WERI-Rb-1 (cell line): Measurements from ENCODE around the gene LRRC38.

Experiments
- DNase-seq: peaks from one replicate; pipeline ENCODE4 v3.0.0-alpha.2; 2020
- H3K27ac ChIP-seq: fragments of 250-450 bp; sonication (Bioruptor Pico); 2 replicates; pipeline ENCODE4 v1.5.1; 2020; ENCODE audit warnings: mild to moderate bottlenecking, moderate library complexity
- H3K27me3 ChIP-seq: fragments of 250-450 bp; sonication (Bioruptor Pico); 2 replicates; pipeline ENCODE4 v1.5.1; 2021; ENCODE audit warnings: mild to moderate bottlenecking, low read depth, moderate library complexity; ENCODE audit not compliant: insufficient read depth, severe bottlenecking
- H3K36me3 ChIP-seq: fragments of 250-450 bp; sonication (Bioruptor Pico); 2 replicates; pipeline ENCODE4 v1.5.1; 2020; ENCODE audit warnings: mild to moderate bottlenecking, moderate library complexity
- H3K4me3 ChIP-seq: 2 replicates; pipeline ENCODE4 v1.5.1; 2011; ENCODE audit warnings: low read depth, mild to moderate bottlenecking, control low read depth, low read length
- H3K9me3 ChIP-seq: fragments of 250-450 bp; sonication (Bioruptor Pico); 2 replicates; pipeline ENCODE4 v1.5.1; 2021; ENCODE audit warnings: mild to moderate bottlenecking, moderate library complexity; ENCODE audit not compliant: severe bottlenecking
- TF ChIP-seq, protein P1 (sequence below): IDR thresholded peaks from 2 replicates; pipeline ENCODE4 v1.5.1; 2011; ENCODE audit warnings: low read depth, mild to moderate bottlenecking, control low read depth, inconsistent platforms, low read length

The LRRC38 gene

DNA sequence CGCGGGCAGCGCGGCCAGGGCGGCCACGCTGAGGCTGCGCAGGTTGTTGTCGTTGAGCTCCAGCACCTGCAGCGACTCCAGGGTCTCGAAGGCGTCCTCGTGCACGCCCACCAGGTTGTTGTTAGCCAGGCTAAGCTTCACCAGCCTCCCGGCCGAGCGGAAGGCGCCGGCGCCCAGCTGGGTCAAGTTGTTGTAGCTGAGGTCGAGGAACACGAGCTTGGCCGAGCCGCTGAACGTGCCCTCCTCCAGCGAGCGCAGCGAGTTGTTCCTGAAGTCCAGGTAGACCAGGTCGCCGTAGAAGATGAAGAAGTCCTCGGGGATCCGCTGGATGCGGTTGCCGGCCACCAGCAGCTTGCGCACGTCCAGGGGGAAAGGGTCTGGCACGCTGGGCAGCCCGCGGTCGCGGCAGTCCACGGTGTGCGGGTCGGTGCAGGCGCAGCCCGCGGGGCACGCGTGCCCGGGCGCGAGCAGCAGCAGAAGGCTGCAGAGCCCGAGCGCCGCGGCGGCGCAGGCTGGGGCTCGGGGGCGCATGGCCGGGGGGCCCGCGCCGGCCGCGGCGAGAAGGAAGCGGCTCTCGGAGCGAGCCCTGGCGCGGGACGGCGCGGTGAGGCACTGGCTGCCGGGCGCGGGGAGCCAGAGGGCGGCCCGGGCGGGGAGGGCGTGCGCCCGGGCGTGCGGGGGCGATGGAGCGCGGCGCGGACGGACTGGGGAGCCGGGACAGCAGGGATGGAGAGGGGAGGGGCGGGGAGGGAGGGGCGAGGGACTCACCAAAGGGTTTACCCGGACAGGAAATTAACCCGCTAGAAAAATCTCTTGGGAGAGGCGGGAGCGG, 524 bp downstream of the LRRC38 start:
- H3K27ac ChIP-seq = peak overlapping the region; percentile 24; the same call in 1 of the 2 replicates
- H3K27me3 ChIP-seq = peaks cover 9% of the 10 kb centered on the region
- H3K36me3 ChIP-seq = no peaks in the 10 kb centered on the region
- peak overlapping the region; percentile 52 for H3K4me3 ChIP-seq
- peak; percentile 34 for DNase-seq
- TF ChIP-seq, protein P1, sequence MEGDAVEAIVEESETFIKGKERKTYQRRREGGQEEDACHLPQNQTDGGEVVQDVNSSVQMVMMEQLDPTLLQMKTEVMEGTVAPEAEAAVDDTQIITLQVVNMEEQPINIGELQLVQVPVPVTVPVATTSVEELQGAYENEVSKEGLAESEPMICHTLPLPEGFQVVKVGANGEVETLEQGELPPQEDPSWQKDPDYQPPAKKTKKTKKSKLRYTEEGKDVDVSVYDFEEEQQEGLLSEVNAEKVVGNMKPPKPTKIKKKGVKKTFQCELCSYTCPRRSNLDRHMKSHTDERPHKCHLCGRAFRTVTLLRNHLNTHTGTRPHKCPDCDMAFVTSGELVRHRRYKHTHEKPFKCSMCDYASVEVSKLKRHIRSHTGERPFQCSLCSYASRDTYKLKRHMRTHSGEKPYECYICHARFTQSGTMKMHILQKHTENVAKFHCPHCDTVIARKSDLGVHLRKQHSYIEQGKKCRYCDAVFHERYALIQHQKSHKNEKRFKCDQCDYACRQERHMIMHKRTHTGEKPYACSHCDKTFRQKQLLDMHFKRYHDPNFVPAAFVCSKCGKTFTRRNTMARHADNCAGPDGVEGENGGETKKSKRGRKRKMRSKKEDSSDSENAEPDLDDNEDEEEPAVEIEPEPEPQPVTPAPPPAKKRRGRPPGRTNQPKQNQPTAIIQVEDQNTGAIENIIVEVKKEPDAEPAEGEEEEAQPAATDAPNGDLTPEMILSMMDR = no peak
- no peaks in the 10 kb centered on the region for H3K9me3 ChIP-seq

- H3K36me3 ChIP-seq = no peaks in the 10 kb centered on the region
- no peak for DNase-seq
- TF ChIP-seq, protein P1 = no peak
- H3K4me3 ChIP-seq = peak overlapping the region; percentile 52
- H3K27ac ChIP-seq = no peak overlapping the region
- peaks cover 9% of the 10 kb centered on the region for H3K27me3 ChIP-seq
- no peaks in the 10 kb centered on the region for H3K9me3 ChIP-seq
Measured at GRCh38 chr1:13512472-13512871, 1.3 kb downstream of the LRRC38 start.

DNA sequence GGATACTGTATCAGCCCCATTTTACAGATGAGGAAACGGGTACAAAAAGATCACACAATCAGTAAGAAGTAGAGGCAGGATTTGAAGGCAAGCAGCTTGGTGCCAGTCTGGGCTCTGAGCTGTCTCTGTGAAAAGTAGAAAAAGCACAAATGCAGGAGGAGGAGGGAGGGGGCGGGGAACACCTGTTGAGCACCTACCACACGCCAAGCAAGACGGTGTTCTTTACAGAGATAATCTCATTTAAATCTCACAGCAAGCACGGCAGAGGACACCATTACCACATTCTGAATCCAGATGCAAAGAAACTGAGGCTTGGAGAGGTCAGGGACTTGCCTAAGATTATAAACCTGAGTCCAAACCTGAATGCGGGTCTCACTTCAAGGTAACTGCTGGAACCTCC, 3.3 kb downstream of the LRRC38 start:
- H3K27me3 ChIP-seq = peaks cover 9% of the 10 kb centered on the region
- TF ChIP-seq, protein P1 = no peak
- H3K9me3 ChIP-seq = no peaks in the 10 kb centered on the region
- no peaks in the 10 kb centered on the region for H3K36me3 ChIP-seq
- no peak for DNase-seq
- no peak overlapping the region for H3K27ac ChIP-seq
- no peak overlapping the region for H3K4me3 ChIP-seq

- TF ChIP-seq, protein P1 = no peak
- no peaks in the 10 kb centered on the region for H3K9me3 ChIP-seq
- no peak overlapping the region for H3K27ac ChIP-seq
- DNase-seq = no peak
- H3K4me3 ChIP-seq = no peak overlapping the region
- H3K36me3 ChIP-seq = no peaks in the 10 kb centered on the region
- no peaks in the 10 kb centered on the region for H3K27me3 ChIP-seq
Measured at GRCh38 chr1:13507075-13507474, 6.7 kb downstream of the LRRC38 start.

GRCh38 chr1:13505020-13505419, 8.8 kb downstream of the LRRC38 start:
- Histone ChIP-seq H3K27ac (no peak overlapping the region), H3K9me3 (no peaks in the 10 kb centered on the region), H3K36me3 (no peaks in the 10 kb centered on the region), H3K4me3 (no peak overlapping the region), H3K27me3 (no peaks in the 10 kb centered on the region)
- DNase-seq = no peak
- TF ChIP-seq, protein P1 = no peak
